ENCODE measurements around the gene UTF1. TPM values are rescaled to one million over a fixed set of nuclear protein-coding genes. Genes with fewer than 3 reads are reported as not detected.

The UTF1 gene
- total and polyA plus RNA-seq, 2 experiments from 2014 or later: 12.2 to 51.4 TPM

GRCh38 chr10:133206356-133207040 lies 23.5 kb upstream of the UTF1 start:
- Histone ChIP-seq H3K27ac (ENCODE audit: low read depth) (no peak overlapping the region), H2AFZ (no peak overlapping the region), H3K79me2 (replicated peaks; ENCODE audit: insufficient read depth) (no peaks in the 10 kb centered on the region), H4K20me1 (replicated peaks; ENCODE audit: insufficient read depth) (no peaks in the 10 kb centered on the region), H3K9me2 (ENCODE audit: insufficient read depth) (peaks cover 4% of the 10 kb centered on the region; the same call in 1 of the 2 replicates), H3K4me1 (ENCODE audit: insufficient read depth) (no peaks in the 10 kb centered on the region), H3K4me3 (no peak overlapping the region), H3F3A (replicated peaks; ENCODE audit: low read depth) (0 out of 2 replicates have a peak, but pooled peaks cover 3% of the 10 kb centered on the region), H3K36me3 (ENCODE audit: insufficient read depth) (no peaks in the 10 kb centered on the region), H3K27me3 (ENCODE audit: insufficient read depth) (no peaks in the 10 kb centered on the region), H3K4me2 (no peak overlapping the region)
- no peak for TF ChIP-seq NANOG (IDR thresholded peaks at IDR 0.05; ENCODE audit: borderline replicate concordance)
- TF ChIP-seq, protein P1, sequence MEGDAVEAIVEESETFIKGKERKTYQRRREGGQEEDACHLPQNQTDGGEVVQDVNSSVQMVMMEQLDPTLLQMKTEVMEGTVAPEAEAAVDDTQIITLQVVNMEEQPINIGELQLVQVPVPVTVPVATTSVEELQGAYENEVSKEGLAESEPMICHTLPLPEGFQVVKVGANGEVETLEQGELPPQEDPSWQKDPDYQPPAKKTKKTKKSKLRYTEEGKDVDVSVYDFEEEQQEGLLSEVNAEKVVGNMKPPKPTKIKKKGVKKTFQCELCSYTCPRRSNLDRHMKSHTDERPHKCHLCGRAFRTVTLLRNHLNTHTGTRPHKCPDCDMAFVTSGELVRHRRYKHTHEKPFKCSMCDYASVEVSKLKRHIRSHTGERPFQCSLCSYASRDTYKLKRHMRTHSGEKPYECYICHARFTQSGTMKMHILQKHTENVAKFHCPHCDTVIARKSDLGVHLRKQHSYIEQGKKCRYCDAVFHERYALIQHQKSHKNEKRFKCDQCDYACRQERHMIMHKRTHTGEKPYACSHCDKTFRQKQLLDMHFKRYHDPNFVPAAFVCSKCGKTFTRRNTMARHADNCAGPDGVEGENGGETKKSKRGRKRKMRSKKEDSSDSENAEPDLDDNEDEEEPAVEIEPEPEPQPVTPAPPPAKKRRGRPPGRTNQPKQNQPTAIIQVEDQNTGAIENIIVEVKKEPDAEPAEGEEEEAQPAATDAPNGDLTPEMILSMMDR (conservative IDR thresholded peaks at IDR 0.05; ENCODE audit: low read depth in 2 of 2): no peak
- TF ChIP-seq ZNF114 (CRISPR knock-in tag; IDR thresholded peaks at IDR 0.05): no peak
- TF ChIP-seq ETS1 (IDR thresholded peaks at IDR 0.05): no peak
- TF ChIP-seq STAT1 (IDR thresholded peaks at IDR 0.05; ENCODE audit: unreplicated experiment): no peak
- TF ChIP-seq EZH2 (IDR thresholded peaks at IDR 0.05; ENCODE audit: low read depth, unreplicated experiment): no peak
- DNase-seq (ENCODE audit: low spot score) (no peak), ATAC-seq (no peak)
- H3K9me3 Mint-ChIP-seq: no peaks in the 10 kb centered on the region; the same call in 2 of the 3 replicates
- no peak overlapping the region for H3K27ac Mint-ChIP-seq
- no peaks in the 10 kb centered on the region for H3K4me1 Mint-ChIP-seq
- H3K27me3 Mint-ChIP-seq (ENCODE audit: insufficient read depth, low read depth, poor library complexity): peaks cover 2% of the 10 kb centered on the region
- H3K4me3 Mint-ChIP-seq: no peak overlapping the region
- no peaks in the 10 kb centered on the region for H3K36me3 Mint-ChIP-seq (ENCODE audit: low read depth)

GRCh38 chr10:133207041-133207600 lies 22.9 kb upstream of the UTF1 start:
- no peaks in the 10 kb centered on the region; the same call in 2 of the 3 replicates for H3K9me3 Mint-ChIP-seq
- H3K27ac Mint-ChIP-seq: no peak overlapping the region
- Histone ChIP-seq H3K4me1 (ENCODE audit: insufficient read depth) (no peaks in the 10 kb centered on the region), H3K9me2 (ENCODE audit: insufficient read depth) (peaks cover 4% of the 10 kb centered on the region; the same call in 1 of the 2 replicates), H3K36me3 (ENCODE audit: insufficient read depth) (no peaks in the 10 kb centered on the region), H2AFZ (no peak overlapping the region), H3K79me2 (replicated peaks; ENCODE audit: insufficient read depth) (no peaks in the 10 kb centered on the region), H3F3A (replicated peaks; ENCODE audit: low read depth) (0 out of 2 replicates have a peak, but pooled peaks cover 3% of the 10 kb centered on the region), H3K27me3 (ENCODE audit: insufficient read depth) (no peaks in the 10 kb centered on the region), H4K20me1 (replicated peaks; ENCODE audit: insufficient read depth) (no peaks in the 10 kb centered on the region), H3K4me2 (no peak overlapping the region), H3K4me3 (no peak overlapping the region), H3K27ac (ENCODE audit: low read depth) (no peak overlapping the region)
- no peaks in the 10 kb centered on the region for H3K4me1 Mint-ChIP-seq
- H3K4me3 Mint-ChIP-seq: no peak overlapping the region
- no peaks in the 10 kb centered on the region for H3K36me3 Mint-ChIP-seq (ENCODE audit: low read depth)
- DNase-seq (ENCODE audit: low spot score) (no peak), ATAC-seq (no peak)
- TF ChIP-seq JUNB (IDR thresholded peaks at IDR 0.05; ENCODE audit: unreplicated experiment): no peak
- H3K27me3 Mint-ChIP-seq (ENCODE audit: insufficient read depth, low read depth, poor library complexity): peaks cover 2% of the 10 kb centered on the region

All from GM23338 (cell line).